GM20000 (cell line): Measurements from ENCODE around the gene ZNF710.

Experiments
- DNase-seq: peaks from one replicate; pipeline ENCODE4 v3.0.0; 2012; ENCODE audit warnings: low spot score
- TF ChIP-seq, protein P1 (sequence below): IDR thresholded peaks from 2 replicates; pipeline ENCODE4 v1.5.1; 2012; ENCODE audit warnings: mild to moderate bottlenecking, control low read depth; ENCODE audit errors: extremely low read depth, missing control alignments

Gene ZNF710

DNA sequence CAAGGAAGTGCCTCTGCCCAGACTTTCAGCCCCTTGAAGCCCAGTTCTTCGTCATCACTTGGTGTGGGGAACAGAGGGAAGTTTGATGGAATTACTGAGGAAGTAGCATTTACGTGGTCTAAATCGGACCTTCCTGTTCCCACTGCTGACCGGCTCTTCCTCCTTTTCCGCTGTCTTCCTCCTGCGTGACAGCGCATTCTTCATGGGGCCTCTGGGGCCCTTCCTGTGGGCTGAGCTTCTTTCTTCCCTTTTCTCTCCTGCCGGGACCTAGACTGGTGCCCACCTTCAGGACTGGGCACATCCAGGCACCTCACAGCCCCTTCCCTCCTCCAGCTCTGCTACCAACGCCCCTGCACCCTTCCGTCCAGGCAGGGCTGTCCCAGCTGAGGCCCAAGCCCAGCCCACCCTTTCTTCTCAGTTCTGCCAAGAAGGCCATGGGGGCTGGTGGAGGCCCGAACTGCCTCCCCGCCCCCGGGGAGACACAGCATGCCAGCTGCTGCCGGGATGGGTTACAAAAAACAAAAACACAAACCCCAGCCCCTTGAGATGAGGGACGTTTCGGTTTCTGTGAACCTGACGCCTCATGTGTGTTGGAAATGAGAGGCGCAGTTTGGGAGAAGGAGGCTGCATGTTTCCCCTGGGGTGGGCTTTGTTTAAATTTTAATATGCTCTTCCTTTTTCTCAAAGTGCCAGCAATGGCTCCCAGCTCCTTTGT, 19.1 kb downstream of the ZNF710 start:
- DNase-seq = no peak
- TF ChIP-seq, protein P1, sequence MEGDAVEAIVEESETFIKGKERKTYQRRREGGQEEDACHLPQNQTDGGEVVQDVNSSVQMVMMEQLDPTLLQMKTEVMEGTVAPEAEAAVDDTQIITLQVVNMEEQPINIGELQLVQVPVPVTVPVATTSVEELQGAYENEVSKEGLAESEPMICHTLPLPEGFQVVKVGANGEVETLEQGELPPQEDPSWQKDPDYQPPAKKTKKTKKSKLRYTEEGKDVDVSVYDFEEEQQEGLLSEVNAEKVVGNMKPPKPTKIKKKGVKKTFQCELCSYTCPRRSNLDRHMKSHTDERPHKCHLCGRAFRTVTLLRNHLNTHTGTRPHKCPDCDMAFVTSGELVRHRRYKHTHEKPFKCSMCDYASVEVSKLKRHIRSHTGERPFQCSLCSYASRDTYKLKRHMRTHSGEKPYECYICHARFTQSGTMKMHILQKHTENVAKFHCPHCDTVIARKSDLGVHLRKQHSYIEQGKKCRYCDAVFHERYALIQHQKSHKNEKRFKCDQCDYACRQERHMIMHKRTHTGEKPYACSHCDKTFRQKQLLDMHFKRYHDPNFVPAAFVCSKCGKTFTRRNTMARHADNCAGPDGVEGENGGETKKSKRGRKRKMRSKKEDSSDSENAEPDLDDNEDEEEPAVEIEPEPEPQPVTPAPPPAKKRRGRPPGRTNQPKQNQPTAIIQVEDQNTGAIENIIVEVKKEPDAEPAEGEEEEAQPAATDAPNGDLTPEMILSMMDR = no peak

GRCh38 chr15:90020936-90021507, 19.9 kb downstream of the ZNF710 start:
- TF ChIP-seq, protein P1 = no peak
- DNase-seq = no peak

- TF ChIP-seq, protein P1 = no peak
These were observed 21.2 kb downstream of the ZNF710 start for GRCh38 chr15:90022345-90022744.

GRCh38 chr15:90022905-90023700, 22.0 kb downstream of the ZNF710 start:
- TF ChIP-seq, protein P1 = no peak
- DNase-seq = no peak

More at GRCh38 chr15:90022345-90022744, 21.2 kb downstream of the ZNF710 start:
- no peak for DNase-seq

DNA sequence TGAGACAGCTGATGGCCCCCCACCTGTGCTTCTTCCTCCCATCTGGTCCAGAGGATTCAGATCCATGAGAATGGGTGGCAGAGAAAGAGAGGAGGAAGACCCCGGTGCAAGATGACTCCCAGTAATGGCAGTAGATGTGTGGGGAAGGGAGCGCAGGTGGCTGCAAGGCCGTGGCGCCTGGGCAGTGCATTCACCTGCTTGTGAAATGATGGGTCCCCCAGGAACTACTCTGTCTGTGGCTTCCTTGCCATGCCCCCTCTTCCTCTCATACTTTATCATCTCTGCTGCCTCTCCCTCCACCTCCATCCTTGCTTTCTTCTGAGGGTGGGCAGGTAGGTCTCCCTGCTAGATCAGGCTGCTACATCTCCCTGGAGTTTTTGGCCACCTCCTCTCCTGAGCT, 23.3 kb downstream of the ZNF710 start:
- DNase-seq = no peak
- TF ChIP-seq, protein P1 = no peak

- TF ChIP-seq, protein P1 = no peak
These were observed 24.4 kb downstream of the ZNF710 start for GRCh38 chr15:90025489-90026033.

More at GRCh38 chr15:90025489-90026033, 24.4 kb downstream of the ZNF710 start:
- no peak for DNase-seq
